SH-SY5Y (cell line): ENCODE data around the gene ATL1.
A peak's percentile ranks its signal among the peaks of the same experiment; 100 is the strongest.

Source experiments
- GATA2 ChIP-seq: IDR thresholded peaks from 2 replicates; pipeline ENCODE4 v1.6.1; 2011; ENCODE audit warnings: mild to moderate bottlenecking, low read depth, low read length
- GATA3 ChIP-seq: IDR thresholded peaks from 2 replicates; pipeline ENCODE4 v1.6.1; 2011; ENCODE audit warnings: low read depth, mild to moderate bottlenecking, low read length, moderate library complexity

ATL1 gene

GRCh38 chr14:50657753-50658152 is 97.8 kb downstream of the ATL1 start:
- TF ChIP-seq GATA3 (no peak), GATA2 (no peak)

DNA sequence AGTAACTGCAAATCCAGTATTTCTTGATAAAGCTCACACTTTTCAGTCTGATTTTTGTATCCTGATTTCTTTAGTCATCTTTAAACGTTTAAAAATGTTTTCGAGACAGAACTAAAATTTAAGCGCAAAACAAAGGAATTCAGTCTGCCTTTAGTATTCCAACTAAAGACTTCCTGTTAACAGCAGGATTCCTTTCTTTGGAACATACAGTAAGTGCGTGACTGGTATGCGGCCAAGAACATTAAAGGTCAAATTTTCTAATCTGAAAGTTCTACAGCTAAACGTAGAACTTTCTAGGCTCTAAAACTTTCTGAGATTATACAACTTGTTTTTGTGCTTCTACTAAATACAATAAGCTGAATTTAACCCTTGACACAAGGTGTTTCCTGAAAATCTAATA is 98.3 kb downstream of the ATL1 start:
- TF ChIP-seq GATA2 (no peak), GATA3 (no peak)

DNA sequence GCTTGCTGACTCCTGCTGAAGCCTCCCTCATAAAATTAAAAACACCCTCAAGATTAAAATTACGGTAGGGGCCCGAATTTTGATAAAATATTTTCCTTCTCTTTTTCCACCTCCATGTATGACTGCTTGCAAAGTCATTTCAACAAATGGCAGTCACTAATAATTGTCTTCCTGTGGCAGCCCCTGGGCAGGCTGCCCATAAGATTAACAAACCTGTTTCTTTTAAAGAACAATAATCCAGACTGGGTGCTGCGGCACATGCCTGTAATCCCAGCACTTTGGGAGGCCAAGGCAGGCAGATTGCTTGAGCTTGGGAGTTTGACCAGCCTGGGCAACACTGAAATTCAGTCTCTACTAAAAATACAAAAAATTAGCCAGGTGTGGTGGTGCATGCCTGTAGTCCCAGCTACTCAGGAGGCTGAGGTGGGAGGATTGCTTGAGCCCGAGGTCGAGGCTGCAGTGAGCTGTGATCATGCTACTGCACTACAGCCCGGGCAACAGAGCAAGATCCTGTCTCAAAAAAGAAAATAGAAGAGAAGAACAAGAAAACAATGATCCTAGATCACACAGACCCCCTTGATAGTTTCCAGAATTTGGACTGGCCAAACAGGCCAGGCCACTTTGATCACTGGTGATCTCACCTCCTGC is 99.5 kb downstream of the ATL1 start:
- TF ChIP-seq GATA2 (peak; percentile 13; the same call in 1 of the 2 replicates), GATA3 (no peak)

GRCh38 chr14:50666772-50667683 is 107.1 kb downstream of the ATL1 start:
- TF ChIP-seq GATA3 (no peak), GATA2 (no peak)

DNA sequence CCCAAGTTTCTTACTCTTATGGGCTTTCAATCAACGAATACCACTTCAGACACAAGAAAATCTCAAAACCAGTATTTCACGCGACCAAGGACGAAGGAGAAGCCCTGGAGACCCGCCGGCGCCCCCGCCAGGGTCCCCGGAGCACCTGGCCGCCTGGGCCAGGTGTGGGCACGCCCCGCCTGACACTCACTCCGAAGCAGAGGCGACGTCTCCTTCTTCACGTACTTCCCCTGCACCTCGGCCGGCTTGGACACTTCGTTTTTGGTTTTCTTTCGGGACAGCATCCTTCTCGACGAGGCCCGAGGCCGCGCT is 107.7 kb downstream of the ATL1 start:
- TF ChIP-seq GATA3 (no peak), GATA2 (no peak)

GRCh38 chr14:50667996-50668825 is 108.3 kb downstream of the ATL1 start, which contains the start of gene SAV1:
TSS of gene SAV1 (minus strand) at chr14:50668306. CDS start at chr14:50667967, 339 bp downstream.
- TF ChIP-seq GATA2, result no peak
- TF ChIP-seq GATA3, result no peak

DNA sequence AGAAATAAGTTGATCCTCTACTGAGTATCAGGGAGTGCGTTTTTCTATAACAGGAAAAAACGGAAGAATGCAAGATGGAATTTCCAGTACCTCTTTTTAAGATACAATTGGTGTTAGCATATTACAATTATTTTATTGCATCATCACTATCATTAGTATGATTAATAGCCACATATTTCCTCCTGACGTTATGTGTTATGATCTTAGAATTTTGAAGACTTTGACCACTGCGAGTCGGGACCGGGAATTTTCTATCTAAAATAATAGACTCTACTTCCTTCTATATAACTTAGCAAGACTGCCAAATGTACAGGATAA is 108.8 kb downstream of the ATL1 start:
- TF ChIP-seq GATA2 (no peak), GATA3 (no peak)

DNA sequence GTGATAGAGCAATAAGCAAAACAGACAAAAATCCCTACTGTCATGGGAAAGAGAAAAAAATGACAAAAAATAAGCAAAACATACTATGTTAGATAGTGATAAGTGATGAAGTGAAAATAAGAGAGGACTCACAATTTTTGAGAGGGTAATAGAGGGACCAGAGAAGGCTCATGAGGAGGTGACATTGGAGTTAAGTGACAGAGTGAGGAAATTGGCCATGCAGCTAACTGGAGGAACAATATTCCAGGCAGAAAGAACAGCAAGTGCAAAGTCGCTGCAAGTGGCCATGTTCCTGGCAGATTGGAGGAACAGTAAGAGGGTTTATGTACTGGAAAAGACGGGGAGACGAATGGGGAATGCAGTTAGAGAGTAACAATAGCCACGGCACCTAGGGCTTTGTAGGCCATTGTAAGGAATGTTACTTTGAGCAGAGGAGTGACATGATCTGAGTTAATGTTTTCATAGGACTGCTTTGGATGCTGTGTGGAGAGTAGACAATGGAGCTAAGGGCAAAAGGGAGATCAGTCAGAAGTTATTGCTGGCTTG is 109.6 kb downstream of the ATL1 start:
- no peak for TF ChIP-seq GATA3
- TF ChIP-seq GATA2, result no peak

DNA sequence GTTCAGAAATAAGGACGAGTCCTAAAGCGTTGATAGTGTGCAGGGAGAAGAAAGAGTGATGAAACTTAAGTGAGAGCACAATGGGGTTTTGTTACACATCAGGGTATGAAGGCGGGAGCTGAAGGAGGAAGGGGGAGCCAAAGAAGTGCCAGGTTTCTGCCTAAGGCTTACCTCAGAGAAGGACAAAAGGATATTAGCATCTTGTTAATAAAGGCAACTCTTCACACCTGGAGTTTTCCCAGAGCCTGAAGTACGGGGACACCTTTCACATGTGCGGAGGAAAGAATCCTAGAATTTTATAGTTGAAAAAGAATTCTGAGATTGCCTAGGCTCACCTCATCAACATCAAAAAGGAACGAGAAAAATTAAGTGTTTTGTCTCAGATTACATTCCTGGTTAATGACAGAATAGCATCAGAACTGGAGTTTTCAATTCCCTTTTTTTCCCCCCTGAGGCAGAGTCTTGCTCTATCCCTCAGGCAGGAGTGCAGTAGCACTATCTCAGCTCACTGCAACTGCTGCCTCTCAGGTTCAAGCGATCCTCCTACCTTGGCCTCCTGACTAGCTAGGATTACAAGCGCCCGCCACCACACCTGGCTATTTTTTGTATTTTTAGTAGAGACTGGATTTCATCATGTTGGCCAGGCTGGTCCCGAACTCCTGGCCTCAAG is 110.4 kb downstream of the ATL1 start:
- no peak for TF ChIP-seq GATA2
- no peak for TF ChIP-seq GATA3

GRCh38 chr14:50670866-50671256 is 110.9 kb downstream of the ATL1 start:
- TF ChIP-seq GATA3, result no peak
- no peak for TF ChIP-seq GATA2

DNA sequence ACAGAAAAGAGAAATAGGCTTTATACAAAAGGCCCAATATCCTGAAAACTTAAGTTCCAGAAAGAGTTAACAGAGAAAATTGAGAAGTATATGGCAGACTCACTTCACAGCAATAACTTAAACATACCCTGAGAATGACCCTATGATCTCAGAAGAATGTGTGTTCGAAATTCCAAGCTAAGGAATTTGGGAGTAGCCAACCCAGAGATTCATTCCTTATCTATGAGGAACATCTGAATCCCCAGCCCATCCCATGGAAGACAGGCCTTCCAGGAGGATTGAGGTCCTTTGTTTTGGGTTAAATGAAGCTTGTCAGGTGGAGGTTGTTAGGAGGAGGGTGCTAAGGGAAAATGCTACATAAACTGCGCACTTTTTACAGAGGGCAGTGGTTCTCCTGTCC is 115.7 kb downstream of the ATL1 start:
- no peak for TF ChIP-seq GATA2
- no peak for TF ChIP-seq GATA3

- no peak for TF ChIP-seq GATA2
- no peak for TF ChIP-seq GATA3
Measured at GRCh38 chr14:50676814-50677516, 117.0 kb downstream of the ATL1 start.

- TF ChIP-seq GATA2, result no peak
- no peak for TF ChIP-seq GATA3
Measured at GRCh38 chr14:50677527-50678063, 117.7 kb downstream of the ATL1 start.

DNA sequence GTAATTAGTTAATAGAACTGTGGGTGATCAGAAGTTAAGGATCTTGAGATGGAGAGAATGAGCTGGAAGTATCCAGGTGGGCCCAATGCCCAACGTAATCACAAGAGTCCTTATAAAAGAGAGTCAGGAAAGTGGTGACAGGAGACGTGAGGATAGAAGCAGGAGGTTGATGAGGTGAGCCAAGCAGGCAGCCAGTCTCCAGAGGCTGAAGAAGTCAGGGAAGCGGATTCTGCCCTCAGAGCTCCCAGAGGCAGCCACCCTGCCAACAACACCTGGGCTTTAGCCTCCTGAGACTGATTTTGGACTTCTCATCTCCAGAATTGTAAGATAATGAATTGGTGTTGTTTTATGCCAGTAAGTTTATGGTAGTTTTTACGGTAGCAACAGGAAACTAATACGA is 118.2 kb downstream of the ATL1 start:
- TF ChIP-seq GATA2 (no peak), GATA3 (no peak)
